OCI-LY3 (cell line): ENCODE measurements around the gene OMA1.
"Not testable (repeated sequence)": the region's sequence is repeated elsewhere in the genome, so short reads cannot be mapped to it uniquely, and the experiment has no call there.

ENCODE experiments used
- H2AFZ ChIP-seq: fragments of 200-600, 300-600 bp; shearing (Covaris generic); 2 replicates; pipeline ENCODE4 v1.6.0; 2014; ENCODE audit warnings: antibody characterized with exemption, low read depth, low read length
- H3K27ac ChIP-seq: fragments of 200-600, 300-600 bp; sonication (generic); 2 replicates; pipeline ENCODE4 v1.5.1; 2014; ENCODE audit warnings: mild to moderate bottlenecking, low read length, moderate library complexity, mixed read lengths
- H3K27me3 ChIP-seq: fragments of 200-600, 300-600 bp; sonication (generic); 2 replicates; pipeline ENCODE4 v1.6.1; 2014; ENCODE audit warnings: low read depth, low read length, mixed read lengths
- H3K36me3 ChIP-seq: fragments of 200-600, 300-600 bp; sonication (generic); replicated peaks from 2 replicates; pipeline ENCODE3; 2014; ENCODE audit warnings: low read depth, low read length, mixed read lengths
- H3K4me1 ChIP-seq: fragments of 300-600, 200-600 bp; sonication (generic); 2 replicates; pipeline ENCODE4 v1.6.1; 2014; ENCODE audit warnings: low read length, mixed read lengths
- H3K4me2 ChIP-seq: fragments of 200-600, 300-600 bp; sonication (generic); 2 replicates; pipeline ENCODE4 v1.6.1; 2014; ENCODE audit warnings: low read length, mixed read lengths
- H3K4me3 ChIP-seq: fragments of 300-600, 200-600 bp; sonication (generic); 2 replicates; pipeline ENCODE4 v1.5.1; 2014; ENCODE audit warnings: antibody characterized with exemption, mild to moderate bottlenecking, low read length, moderate library complexity
- H3K79me2 ChIP-seq: fragments of 300-600, 200-600 bp; shearing (Covaris generic); 2 replicates; pipeline ENCODE4 v1.6.1; 2014; ENCODE audit warnings: mild to moderate bottlenecking, low read length, mixed read lengths
- H3K9ac ChIP-seq: fragments of 300-600, 200-600 bp; shearing (Covaris generic); 2 replicates; pipeline ENCODE4 v1.6.0; 2014; ENCODE audit warnings: mild to moderate bottlenecking, low read length, moderate library complexity
- H3K9me3 ChIP-seq: fragments of 200-600, 300-600 bp; shearing (Covaris generic); 2 replicates; pipeline ENCODE4 v1.6.1; 2014; ENCODE audit warnings: low read length, mixed read lengths; ENCODE audit not compliant: insufficient read depth
- H4K20me1 ChIP-seq: fragments of 200-600, 300-600 bp; sonication (generic); 2 replicates; pipeline ENCODE4 v1.6.1; 2016; ENCODE audit warnings: low read length, mixed read lengths; ENCODE audit not compliant: insufficient read depth
- EZH2phosphoT487 ChIP-seq: fragments of 200-600 bp; shearing (Covaris generic); IDR thresholded peaks from 2 replicates; pipeline ENCODE4 v1.6.1; 2018; ENCODE audit warnings: antibody characterized with exemption, mixed run types, low read depth
- TF ChIP-seq, protein P1 (sequence below): fragments of 200-600, 300-600 bp; sonication (generic); IDR thresholded peaks from 2 replicates; pipeline ENCODE4 v1.5.1; 2014; ENCODE audit warnings: antibody characterized with exemption, low read length, low read depth

Gene OMA1

DNA sequence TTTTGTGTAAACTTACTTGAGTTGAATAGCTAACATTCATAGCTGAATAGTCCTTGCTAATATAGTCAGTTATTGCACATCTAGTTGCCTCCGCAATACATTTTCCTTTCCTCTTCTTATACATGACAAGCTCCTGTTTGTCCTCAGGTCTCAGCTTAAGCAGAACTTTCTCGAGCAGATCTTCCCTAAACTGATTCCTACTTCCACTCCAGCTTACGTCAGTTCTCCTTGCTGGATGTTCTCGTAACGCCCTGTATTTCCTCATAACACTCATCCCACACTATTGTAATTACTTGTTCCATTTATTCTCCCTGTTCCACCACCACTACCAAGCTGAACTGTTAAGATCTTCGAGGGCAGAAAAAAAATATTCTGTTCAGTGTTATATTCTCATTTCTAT is 15.1 kb upstream of the OMA1 start:
- Histone ChIP-seq H3K27me3 (peaks cover 12% of the 10 kb centered on the region), H4K20me1 (no peaks in the 10 kb centered on the region), H3K9me3 (no peaks in the 10 kb centered on the region), H3K27ac (no peak overlapping the region), H3K4me3 (no peak overlapping the region), H3K79me2 (no peaks in the 10 kb centered on the region), H3K4me2 (no peak overlapping the region), H2AFZ (no peak overlapping the region), H3K36me3 (no peaks in the 10 kb centered on the region), H3K9ac (no peak overlapping the region), H3K4me1 (no peaks in the 10 kb centered on the region)
- no peak for TF ChIP-seq EZH2phosphoT487
- TF ChIP-seq, protein P1, sequence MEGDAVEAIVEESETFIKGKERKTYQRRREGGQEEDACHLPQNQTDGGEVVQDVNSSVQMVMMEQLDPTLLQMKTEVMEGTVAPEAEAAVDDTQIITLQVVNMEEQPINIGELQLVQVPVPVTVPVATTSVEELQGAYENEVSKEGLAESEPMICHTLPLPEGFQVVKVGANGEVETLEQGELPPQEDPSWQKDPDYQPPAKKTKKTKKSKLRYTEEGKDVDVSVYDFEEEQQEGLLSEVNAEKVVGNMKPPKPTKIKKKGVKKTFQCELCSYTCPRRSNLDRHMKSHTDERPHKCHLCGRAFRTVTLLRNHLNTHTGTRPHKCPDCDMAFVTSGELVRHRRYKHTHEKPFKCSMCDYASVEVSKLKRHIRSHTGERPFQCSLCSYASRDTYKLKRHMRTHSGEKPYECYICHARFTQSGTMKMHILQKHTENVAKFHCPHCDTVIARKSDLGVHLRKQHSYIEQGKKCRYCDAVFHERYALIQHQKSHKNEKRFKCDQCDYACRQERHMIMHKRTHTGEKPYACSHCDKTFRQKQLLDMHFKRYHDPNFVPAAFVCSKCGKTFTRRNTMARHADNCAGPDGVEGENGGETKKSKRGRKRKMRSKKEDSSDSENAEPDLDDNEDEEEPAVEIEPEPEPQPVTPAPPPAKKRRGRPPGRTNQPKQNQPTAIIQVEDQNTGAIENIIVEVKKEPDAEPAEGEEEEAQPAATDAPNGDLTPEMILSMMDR: no peak

DNA sequence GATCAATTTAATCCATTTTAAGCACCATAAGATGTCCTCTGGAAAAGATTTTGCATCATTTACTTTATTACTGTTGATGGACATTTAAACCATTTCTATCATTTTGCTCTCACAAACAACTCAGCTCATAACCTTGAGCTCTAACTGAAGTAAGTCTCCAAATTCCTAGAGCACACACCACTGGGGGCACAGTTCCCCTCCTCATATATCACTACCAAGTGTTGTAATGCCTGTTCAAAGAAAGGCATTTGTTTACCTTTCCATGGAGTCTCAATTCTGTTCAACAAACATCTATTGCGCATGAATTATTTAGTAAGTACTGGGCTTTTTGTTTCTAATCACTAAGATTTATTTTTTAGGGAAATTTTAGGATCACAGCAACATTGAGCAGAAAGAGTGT is 8.9 kb upstream of the OMA1 start:
- Histone ChIP-seq H3K27me3 (no peaks in the 10 kb centered on the region), H3K4me3 (no peak overlapping the region), H3K4me1 (no peaks in the 10 kb centered on the region), H3K4me2 (no peak overlapping the region), H3K27ac (no peak overlapping the region), H3K9me3 (no peaks in the 10 kb centered on the region), H4K20me1 (no peaks in the 10 kb centered on the region), H3K79me2 (no peaks in the 10 kb centered on the region), H3K9ac (no peak overlapping the region), H3K36me3 (no peaks in the 10 kb centered on the region), H2AFZ (no peak overlapping the region)
- no peak for TF ChIP-seq EZH2phosphoT487
- TF ChIP-seq, protein P1: no peak

DNA sequence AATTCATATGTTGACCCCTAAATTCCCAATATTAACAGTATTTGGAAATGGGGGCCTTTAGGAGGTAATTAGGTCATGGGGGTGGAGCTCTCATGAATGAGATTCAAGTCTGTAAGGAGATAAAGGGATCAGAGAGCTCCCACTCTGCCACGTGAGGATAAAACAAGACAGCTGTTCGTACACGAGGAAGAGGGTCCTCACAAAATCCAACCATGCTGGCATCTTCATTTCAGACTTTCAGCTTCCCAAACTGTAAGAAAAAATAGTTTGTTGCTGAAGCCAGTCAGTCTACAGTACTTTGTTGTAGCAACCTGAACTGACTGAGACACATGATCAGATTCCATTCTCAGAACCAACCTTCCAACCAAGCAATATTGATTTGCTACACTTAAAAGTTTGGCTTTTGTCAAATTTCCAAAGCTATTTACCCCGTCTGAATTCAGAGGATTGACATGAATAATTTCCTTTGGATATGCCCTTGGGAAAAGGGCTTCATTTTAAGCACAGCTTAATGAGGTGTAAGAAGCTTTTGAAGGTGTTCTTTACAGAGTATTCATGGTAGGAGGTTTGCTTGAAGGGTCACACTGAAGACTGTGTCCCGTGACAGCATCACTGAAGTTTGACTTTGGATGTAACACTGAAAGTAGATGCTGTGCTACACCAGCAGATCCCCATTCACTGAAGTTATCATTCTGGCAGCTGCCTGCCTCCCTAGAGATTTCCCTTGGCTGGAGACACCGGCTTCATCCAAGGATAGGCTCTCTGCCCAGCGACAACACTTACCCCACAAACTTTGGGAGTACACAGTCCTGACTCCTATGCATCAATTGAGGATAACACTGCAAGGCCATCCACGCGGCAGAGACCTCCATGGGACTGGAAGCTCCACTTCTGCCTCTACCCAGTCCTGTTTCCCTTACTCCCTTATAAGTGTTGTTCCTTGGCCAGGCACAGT is 4.9 kb upstream of the OMA1 start:
- H3K27me3 ChIP-seq: 0 out of 2 replicates have a peak, but pooled peaks cover 4% of the 10 kb centered on the region
- H3K4me1 ChIP-seq: 0 out of 2 replicates have a peak, but pooled peaks cover 3% of the 10 kb centered on the region
- no peak overlapping the region for H2AFZ ChIP-seq
- no peak overlapping the region for H3K4me2 ChIP-seq
- TF ChIP-seq, protein P1: no peak
- no peaks in the 10 kb centered on the region for H3K36me3 ChIP-seq
- H3K79me2 ChIP-seq: no peaks in the 10 kb centered on the region
- no peak overlapping the region for H3K9ac ChIP-seq
- H4K20me1 ChIP-seq: no peaks in the 10 kb centered on the region
- no peak overlapping the region for H3K27ac ChIP-seq
- no peaks in the 10 kb centered on the region for H3K9me3 ChIP-seq
- H3K4me3 ChIP-seq: no peak overlapping the region

DNA sequence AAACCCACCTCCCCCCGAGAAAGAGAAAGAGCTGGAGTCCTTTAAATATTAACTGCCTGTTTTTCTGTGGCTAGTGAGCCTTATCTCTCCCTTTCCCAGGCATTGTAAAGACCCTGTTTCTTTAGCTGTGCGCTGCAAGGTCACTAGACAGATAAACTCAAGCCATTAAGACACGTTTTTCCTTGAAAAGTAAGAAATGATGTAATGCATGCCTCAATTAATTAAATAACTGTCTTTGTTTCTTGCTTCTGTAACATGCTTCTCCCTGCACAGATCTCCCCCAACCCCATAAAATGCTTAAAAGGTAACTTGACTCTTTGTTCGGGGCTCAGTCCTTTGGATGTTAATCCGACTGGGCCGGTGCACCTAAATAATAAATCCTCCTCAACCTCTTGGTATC is 2.8 kb upstream of the OMA1 start:
- Histone ChIP-seq H3K79me2 (peaks cover 12% of the 10 kb centered on the region), H3K4me1 (peaks cover 10% of the 10 kb centered on the region)
- H3K27ac ChIP-seq, H3K4me3 ChIP-seq, H3K9ac ChIP-seq, H3K27me3 ChIP-seq, H3K4me2 ChIP-seq, H2AFZ ChIP-seq, H3K9me3 ChIP-seq, H4K20me1 ChIP-seq, H3K36me3 ChIP-seq: not testable (repeated sequence)
